Measurements from ENCODE around the gene CDC42EP4. TPM values are rescaled to one million over a fixed set of nuclear protein-coding genes. Genes with fewer than 3 reads are reported as not detected.

Gene CDC42EP4
- total and polyA plus RNA-seq, 7 donors, result 10.7 to 24.4 (median 18.3) TPM

DNA sequence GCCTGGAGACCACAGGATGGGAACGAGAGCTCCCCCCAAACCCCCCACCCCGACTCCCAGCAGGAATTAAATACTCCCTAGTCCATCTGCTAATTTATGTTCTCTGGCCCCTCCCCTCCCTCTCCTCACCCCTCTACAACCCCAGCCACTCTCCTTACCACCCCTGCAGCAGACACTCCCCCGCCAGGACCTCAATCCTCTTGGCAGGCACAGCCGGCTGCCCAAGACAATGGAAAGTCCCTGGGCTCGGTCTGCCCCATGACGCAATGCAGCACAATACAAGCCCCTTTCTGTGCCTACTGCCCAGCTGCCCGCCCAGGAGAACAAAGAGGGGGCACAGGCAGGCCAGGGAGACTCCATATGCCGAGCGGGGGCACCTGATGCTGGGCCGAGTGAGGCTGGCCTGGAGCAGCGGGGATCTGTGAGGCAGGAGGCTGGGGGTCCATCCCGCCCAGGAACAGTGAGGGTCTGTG, 30.3 kb upstream of the CDC42EP4 start:
- Histone ChIP-seq H3K27ac (no peak overlapping the region), H3K4me3 (no peak overlapping the region), H3K4me1 (peaks cover 3% of the 10 kb centered on the region), H3K36me3 (ENCODE audit: insufficient read depth in 1 of 2, low read depth in 1 of 2) (no peaks in the 10 kb centered on the region), H3K27me3 (ENCODE audit: insufficient read depth in 3 of 3, low read length in 2 of 3) (peaks cover 0 to 10% (median 0%) of the 10 kb centered on the region in 3 donors), H3K9me3 (no peaks in the 10 kb centered on the region)
- 20 to 29% (median 20%) methylated on average over 12 of the region's 12 CpGs for WGBS, 3 donors
- DNase-seq, result no peak
- TF ChIP-seq, protein P1, sequence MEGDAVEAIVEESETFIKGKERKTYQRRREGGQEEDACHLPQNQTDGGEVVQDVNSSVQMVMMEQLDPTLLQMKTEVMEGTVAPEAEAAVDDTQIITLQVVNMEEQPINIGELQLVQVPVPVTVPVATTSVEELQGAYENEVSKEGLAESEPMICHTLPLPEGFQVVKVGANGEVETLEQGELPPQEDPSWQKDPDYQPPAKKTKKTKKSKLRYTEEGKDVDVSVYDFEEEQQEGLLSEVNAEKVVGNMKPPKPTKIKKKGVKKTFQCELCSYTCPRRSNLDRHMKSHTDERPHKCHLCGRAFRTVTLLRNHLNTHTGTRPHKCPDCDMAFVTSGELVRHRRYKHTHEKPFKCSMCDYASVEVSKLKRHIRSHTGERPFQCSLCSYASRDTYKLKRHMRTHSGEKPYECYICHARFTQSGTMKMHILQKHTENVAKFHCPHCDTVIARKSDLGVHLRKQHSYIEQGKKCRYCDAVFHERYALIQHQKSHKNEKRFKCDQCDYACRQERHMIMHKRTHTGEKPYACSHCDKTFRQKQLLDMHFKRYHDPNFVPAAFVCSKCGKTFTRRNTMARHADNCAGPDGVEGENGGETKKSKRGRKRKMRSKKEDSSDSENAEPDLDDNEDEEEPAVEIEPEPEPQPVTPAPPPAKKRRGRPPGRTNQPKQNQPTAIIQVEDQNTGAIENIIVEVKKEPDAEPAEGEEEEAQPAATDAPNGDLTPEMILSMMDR (IDR thresholded peaks at IDR 0.05), result no peak
- intact Hi-C loops (cut with DNase I), result loop anchor here in 1 of 2 donors (5.0 kb wide), 1 partner anchor 1190 kb away; no protein-coding TSS in a partner anchor
- peak; percentile 34 to 73 (median 56) for ATAC-seq

DNA sequence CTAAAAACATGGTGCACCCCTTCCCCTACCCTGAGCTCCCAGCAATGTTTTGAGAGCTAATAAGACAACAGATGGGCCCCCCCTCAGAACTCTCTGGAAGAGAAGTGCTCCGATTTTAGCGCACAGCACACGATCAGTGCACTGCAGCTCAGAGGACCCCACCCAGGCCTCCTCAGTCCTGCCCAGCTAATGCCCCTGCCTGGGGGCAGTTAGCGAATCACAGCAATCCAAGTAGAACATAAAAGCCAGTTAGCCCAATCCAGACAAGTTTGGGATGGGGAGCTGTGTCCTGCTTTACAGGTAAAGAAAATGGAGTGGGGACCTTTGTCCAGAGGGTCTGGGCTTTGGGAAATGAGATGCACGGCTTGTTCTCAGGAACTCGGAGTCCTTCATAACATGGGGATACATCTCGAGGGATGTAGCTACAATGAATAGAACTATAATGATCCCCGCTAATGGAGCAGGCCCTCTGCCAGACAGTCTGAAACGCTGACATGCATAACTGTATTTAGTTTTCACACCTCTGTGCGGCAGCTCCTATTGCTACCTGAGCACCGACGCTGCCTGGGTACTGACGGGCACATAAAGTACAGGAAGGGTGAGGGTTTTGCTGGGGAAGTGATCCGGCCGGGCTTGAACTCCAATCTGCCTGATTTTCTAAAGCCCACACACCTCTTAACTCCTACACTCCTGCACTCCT, 29.7 kb upstream of the CDC42EP4 start:
- no peaks in the 10 kb centered on the region for H3K9me3 ChIP-seq
- intact Hi-C loops (cut with DNase I), result loop anchor here in 1 of 2 donors (5.0 kb wide), 1 partner anchor 1189 kb away; no protein-coding TSS in a partner anchor
- H3K36me3 ChIP-seq (ENCODE audit: insufficient read depth in 1 of 2, low read depth in 1 of 2), result no peaks in the 10 kb centered on the region
- ATAC-seq (peak in 1 of 4 donors; percentile 19), DNase-seq (no peak)
- 40 to 54% (median 48%) methylated on average over 15 of the region's 15 CpGs for WGBS, 3 donors
- H3K4me1 ChIP-seq, result peaks cover 3% of the 10 kb centered on the region
- no peak overlapping the region for H3K27ac ChIP-seq
- no peak overlapping the region for H3K4me3 ChIP-seq
- TF ChIP-seq, protein P1 (IDR thresholded peaks at IDR 0.05), result no peak
- H3K27me3 ChIP-seq (ENCODE audit: insufficient read depth in 3 of 3, low read length in 2 of 3), result peaks cover 0 to 10% (median 0%) of the 10 kb centered on the region in 3 donors

DNA sequence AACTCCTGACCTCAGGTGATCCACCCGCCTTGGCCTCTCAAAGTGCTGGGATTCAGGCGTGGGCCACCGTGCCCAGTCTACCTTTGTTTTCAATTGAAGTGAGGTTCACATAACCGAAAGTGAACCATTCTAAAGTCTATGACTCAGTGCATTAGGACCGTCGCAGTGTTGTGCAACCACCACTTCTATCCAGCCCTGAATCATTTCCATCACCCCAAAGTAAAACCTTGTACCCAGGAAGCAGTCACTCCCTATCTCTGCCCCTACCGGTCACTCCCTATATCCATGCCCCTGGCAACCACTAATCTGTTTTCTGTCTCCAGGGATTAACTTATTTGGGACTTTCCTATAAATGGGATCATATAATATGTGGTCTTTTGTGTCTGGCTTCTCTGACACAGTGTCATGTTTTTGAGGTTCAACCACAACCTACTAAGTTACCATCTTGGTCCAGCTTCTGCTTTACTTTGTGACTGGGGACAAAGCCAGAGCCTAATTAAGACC, 28.3 kb upstream of the CDC42EP4 start:
- H3K4me1 ChIP-seq, result peaks cover 3% of the 10 kb centered on the region
- DNase-seq (peak in 1 of 2 donors; percentile 48), ATAC-seq (peak; percentile 68 to 90 (median 87))
- H3K36me3 ChIP-seq (ENCODE audit: insufficient read depth in 1 of 2, low read depth in 1 of 2), result no peaks in the 10 kb centered on the region
- no peaks in the 10 kb centered on the region for H3K9me3 ChIP-seq
- H3K4me3 ChIP-seq, result no peak overlapping the region
- intact Hi-C loops (cut with DNase I), result loop anchor here in 1 of 2 donors (5.0 kb wide), 1 partner anchor 1188 kb away; no protein-coding TSS in a partner anchor
- WGBS, 3 donors, result 49 to 71% (median 49%) methylated on average over 7 of the region's 7 CpGs
- TF ChIP-seq, protein P1 (IDR thresholded peaks at IDR 0.05), result peak; percentile 12
- H3K27me3 ChIP-seq (ENCODE audit: insufficient read depth in 3 of 3, low read length in 2 of 3), result peaks cover 0 to 10% (median 0%) of the 10 kb centered on the region in 3 donors
- peak overlapping the region; percentile 53 for H3K27ac ChIP-seq

DNA sequence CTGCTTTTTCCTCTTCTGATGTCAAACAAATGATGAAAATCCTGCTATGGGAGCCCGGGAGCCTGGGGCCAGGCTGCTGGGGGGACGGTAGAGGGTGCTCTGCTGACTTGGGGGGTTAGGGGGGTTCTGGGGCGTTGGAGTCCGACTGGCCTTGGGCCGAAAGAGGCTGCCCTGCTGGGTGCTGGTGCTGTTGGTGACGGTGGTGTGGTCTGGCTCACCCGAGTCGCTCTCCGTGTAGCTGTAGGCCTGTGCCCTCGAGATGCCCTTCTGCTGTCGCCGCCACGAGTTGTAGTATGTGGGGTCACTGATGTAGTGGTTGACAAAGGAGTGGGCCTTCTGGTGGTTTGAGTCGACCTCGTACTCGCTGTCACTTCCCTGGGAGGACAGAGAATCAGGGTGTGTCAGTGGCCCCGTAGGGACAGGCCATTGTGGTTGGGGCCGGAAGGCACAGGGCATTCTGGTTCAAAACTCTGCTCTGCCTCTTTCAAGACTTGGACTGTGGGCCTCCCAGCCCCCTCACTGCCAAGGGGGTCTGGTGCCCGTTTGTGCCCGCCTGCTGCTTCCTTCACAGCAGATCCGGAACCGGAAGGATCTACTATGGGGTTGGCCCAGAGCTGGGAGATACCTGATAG, 26.9 kb upstream of the CDC42EP4 start:
- intact Hi-C loops (cut with DNase I), result no loop called here
- TF ChIP-seq, protein P1 (IDR thresholded peaks at IDR 0.05), result no peak
- Histone ChIP-seq H3K36me3 (ENCODE audit: insufficient read depth in 1 of 2, low read depth in 1 of 2) (no peaks in the 10 kb centered on the region), H3K9me3 (no peaks in the 10 kb centered on the region), H3K4me3 (no peak overlapping the region), H3K4me1 (peaks cover 3% of the 10 kb centered on the region), H3K27me3 (ENCODE audit: insufficient read depth in 3 of 3, low read length in 2 of 3) (peaks cover 0 to 6% (median 0%) of the 10 kb centered on the region in 3 donors), H3K27ac (no peak overlapping the region)
- ATAC-seq (no peak), DNase-seq (no peak)
- 80 to 89% (median 82%) methylated on average over 22 of the region's 22 CpGs for WGBS, 3 donors
